ENCODE data around the gene BTBD18.

BTBD18 gene

DNA sequence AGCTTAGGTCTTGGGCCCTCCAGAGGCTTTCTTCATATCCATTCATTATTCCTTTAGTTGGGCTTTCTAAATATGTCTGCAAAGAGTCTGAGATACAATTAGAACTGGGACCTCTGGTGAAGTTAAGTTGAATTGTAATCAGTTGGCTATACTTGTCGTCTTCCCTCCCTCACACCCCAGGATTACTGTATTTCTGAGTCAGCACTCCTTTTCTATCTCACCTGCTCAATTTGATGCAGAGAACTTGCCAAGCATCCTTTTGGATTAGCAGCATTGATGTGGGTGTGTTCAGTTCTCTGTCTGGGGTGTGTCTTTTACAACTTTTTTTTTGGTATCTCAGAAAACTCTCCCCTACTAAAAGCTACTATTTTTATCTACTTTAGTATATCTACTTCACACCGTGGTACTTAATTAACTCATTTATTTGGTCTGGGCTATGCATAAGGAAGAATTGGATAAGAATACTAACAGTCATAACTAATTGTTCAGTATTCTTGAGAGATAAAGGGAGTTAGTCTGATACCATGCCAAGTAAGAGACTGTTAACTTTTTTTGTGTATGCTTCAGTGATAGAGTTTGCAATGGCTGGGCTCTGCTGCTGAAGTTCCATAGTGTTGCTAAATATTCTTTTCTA, 25.1 kb upstream of the BTBD18 start:
- no peak for DNase-seq (ENCODE audit: low read depth in 2 of 2, low spot score in 1 of 2)

DNA sequence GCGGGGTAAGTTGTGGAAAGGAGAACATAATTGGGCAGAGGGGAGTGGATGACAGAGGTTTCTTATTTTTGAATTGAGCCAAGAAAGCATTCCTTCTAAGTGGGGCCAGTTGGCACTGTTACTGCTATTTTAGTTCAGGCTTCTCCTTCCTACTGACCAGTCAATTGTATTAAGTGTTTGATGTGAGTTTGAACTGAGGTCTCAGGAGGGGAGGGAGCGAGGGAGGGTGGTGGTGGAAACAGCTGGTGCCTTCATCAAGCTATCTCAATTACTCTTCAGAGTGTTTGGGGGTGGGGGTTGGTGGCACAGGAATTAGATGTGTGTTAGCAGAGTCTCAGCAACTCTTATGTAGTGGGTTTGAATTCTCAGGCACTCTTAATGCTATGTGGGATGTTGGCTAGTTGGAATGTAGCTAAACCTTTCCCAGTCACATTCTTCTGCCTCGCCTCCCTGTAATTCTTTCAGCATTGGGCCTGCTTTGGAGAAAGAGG, 24.5 kb upstream of the BTBD18 start:
- DNase-seq (ENCODE audit: low read depth in 2 of 2, low spot score in 1 of 2), result no peak

DNA sequence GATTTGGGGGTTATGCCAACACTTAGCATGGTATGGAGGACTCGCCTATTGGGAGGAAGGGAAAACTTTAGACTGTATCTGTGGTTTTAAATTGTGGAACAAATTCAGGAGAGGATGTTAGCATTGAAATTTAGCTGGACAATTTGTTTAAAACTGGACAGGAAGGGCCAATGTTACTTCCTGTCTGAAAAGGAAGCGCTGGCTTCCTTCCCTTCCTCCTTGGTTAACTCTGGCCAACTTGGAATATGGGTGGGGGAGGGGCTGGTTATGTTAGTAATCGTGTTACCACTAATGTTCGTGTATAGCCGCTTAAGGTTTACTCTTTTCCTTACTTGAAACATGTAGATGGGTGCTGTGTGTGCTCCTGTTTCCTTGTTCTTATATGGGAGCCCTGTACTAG, 23.9 kb upstream of the BTBD18 start:
- no peak for DNase-seq (ENCODE audit: low read depth in 2 of 2, low spot score in 1 of 2)

DNA sequence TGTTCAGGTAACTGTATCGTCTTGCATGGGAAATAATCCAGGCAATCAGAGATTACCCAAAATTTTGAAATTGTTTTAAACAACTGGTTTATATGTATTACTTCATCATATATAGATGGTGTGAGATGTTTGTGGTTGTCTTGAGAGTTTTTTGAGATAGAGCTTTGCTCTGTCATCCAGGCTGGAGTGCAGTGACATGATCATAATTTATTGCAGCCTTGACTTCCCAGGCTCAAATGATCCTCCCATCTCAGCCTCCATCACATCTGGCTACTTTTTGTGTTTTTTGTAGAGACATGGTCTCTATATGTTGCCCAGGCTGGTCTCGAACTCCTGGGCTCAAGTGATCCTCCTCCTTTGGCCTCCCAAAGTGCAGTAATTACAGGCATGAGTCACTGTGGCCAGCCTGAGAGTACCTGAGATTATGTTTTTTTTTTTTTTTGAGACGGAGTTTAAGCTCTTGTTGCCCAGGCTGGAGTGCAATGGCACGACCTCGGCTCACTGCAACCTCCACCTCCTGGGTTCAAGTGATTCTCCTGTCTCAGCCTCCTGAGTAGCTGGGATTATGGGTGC, 21.5 kb upstream of the BTBD18 start:
- DNase-seq (ENCODE audit: low read depth in 2 of 2, low spot score in 1 of 2), result no peak

DNA sequence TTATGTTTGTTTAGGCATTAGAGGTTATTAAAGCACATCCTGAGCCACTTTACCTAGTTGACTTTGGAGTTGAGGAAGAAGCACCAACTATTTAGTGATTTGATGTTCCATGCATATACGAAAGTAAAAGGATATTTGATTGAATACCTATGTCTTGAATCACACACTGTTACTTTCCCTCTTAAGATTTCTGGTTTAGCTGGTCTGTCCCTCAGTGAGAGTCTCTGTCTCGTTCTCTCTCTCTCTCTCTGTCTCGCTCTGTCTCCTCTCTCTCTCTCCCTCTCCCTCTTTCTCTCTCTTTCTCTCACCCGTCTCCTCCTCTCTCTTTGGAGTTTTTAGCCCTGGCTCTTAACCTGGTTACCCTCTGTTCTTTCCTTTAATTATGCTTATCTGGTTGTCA, 20.9 kb upstream of the BTBD18 start:
- DNase-seq (ENCODE audit: low read depth in 2 of 2, low spot score in 1 of 2), result no peak

DNA sequence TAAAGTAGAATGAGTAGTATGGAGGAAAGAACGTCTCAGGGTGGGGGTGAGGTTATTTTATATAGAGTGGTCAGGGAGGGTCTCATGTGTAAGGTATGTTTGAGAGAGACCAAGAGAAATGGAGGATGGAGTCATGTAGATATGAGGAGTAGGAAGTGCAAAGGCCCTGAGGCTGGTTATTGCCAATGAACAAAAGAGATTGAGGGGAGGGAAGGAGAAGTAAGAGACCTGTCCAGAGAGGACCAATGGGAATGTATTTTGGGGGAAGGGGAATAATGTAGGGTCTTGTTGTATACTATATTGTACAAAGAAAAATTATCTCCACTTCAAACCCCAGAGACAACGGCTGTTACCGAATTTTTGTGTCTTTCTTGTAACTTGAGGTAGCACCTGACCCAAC, 19.7 kb upstream of the BTBD18 start:
- no peak for DNase-seq (ENCODE audit: low read depth in 2 of 2, low spot score in 1 of 2)

DNA sequence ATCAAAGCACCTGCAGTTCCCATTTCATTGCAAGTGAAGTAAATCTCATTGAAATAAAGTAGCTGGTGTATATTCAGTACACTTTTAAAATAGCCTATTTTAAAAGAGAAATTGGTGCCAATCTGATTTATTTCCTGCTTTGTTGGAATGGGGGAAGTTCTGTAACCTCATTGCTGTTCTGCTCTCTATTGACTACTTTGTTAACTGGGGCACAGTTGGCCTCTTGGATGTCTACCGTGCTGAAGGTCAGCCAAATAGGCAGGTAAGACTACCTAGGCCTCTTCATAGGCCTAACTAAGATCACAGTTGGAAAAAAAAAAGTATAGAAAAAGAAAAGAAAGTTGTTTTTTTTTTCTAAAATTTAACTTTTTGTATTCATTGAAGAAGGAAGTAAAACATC, 19.2 kb upstream of the BTBD18 start:
- DNase-seq (ENCODE audit: low read depth in 2 of 2, low spot score in 1 of 2), result no peak

DNA sequence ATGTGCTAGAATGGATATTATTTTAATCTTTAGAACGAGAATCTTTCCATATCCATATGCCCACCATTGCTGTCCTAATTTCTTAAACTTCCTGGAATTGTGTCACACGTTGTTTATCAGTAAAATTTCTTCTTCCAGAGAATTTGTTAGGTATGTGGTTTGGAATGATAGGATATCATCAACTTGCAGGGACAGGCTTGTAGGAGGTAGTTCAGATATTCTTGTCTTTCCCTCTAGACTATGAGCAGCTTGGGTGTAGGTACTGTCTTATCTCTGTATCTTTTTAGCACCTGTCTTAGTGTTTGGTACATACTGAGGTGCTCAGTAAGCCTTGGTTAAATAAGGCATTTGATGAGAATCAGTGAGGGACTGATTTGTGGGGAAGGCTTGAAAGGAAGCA, 13.4 kb upstream of the BTBD18 start:
- no peak for DNase-seq (ENCODE audit: low read depth in 2 of 2, low spot score in 1 of 2)

DNA sequence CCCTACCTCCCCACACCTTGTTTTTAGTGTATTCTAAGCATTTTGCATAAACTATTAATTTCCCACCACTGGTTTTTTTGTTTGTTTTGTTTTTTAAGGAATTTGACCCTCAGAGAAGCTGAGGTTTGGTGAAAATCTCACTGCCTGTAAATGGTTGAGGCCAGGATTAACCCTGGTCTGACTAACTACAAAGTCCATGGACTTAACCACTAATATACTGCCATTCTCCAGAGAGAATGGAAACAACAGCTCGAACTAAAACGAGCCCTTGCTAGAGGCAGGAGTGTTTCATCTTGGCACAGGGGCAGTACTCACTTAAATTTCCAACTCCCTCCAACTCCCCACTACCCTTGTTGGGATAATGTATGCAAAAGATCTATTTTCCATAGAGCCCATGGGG, 12.9 kb upstream of the BTBD18 start:
- DNase-seq (ENCODE audit: low read depth in 2 of 2, low spot score in 1 of 2), result no peak

DNA sequence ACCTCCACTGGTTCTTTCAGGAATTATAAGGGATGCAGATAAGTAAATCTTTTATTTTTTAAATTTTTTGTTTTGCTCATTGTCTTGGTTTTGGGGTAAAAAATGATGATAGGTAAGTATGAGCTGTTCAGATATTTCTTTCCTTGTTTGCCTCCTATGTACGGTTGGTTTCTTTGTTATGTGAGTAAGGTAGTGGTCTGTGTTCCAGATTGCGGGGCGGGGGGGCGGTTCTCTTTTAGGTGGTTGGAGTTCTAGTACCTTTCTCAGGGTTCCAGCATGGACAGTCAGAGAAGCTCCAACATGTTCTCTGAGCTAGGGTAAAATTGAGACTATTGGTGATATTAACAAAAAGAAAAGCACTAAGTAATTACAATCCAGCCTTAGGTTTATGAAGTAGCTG, 12.4 kb upstream of the BTBD18 start:
- DNase-seq (ENCODE audit: low read depth in 2 of 2, low spot score in 1 of 2), result no peak

DNA sequence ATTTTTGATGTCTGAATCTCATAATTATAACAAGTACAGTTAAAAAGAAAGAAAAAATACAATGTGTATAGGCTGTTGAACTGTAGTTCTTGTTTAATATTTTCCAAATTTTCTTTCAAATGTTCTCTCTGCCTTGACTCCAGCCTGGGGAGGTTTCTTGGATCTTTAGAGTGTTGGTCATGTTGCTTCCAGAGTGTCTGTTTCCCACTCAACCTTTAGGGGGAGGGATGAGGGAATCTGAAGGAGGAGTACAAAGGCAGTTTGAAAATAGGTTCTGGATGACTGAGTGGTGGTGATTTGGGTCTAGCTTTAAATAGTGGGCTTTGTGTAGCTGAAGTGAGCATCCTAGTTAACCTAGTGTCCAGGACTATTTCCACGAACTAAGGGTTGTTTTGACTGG, 11.9 kb upstream of the BTBD18 start:
- no peak for DNase-seq (ENCODE audit: low read depth in 2 of 2, low spot score in 1 of 2)

DNA sequence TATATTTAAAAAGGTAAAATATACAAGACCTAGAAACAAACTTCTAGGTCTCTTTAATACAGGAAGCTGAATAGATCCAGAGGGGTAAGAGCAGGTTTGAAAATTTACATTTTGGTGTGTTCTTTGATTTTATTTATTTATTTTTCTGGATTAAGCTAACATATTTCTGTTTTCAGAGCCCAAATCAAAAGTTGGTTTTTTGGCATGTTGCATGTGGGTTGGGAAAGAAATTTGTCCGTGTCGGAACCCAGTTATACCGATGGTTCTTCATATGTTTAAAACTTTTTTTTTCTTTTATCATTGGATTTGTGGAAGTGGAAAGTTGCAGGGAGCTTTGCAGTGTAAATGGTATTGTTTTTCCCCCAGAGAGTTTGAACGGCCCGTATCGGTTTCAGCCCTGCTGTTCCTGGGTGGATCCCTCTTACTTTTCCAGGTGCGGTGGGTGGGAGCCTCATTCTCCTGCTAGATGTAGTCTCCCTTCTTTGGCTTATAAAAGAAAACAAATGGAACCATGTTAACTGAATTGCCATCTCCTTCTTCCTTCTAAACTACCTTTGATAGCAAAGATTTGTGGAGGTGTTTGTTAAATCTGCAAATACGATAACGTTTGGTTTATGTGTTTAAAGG, 10.7 kb upstream of the BTBD18 start:
- DNase-seq (ENCODE audit: low read depth in 2 of 2, low spot score in 1 of 2), result no peak

DNA sequence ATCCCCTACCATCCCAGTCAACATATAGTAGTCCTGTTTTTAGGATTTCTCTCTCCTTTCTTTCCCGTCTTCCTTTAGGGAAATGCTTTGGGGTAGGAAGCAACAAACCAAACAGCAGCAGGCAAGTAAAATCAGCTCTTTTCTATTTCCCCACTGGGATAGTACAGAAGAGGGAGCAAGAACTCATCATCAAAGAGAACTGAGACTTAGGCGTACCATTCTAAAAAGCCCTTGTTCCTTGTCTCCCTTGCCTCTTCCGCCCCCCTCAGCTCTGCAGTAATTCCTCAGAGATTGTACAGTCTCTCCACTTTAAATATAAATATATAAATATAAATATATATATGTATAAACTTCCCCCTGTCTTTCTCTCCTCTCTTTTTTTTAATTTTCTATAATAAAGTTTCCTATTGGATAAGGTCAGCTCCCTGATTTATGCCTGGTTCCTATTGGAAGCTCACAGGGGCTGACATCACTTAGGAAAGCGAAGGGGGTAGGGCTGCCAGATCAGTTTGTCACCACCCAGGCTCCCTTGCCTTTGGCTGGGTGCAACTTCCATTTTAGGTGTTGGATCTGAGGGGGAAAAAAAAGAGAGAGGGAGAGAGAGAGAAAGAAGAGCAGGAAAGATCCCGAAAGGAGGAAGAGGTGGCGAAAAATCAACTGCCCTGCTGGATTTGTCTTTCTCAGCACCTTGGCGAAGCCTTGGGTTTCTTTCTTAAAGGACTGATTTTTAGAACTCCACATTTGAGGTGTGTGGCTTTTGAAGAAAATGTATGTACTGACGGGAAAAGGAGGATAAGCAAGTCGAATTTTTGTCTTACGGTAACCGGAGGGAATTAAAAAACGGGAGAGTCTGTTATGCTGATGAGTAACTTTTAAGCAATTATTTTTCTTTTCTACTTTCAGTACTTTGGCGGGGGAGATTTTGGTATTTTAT, 9.9 kb upstream of the BTBD18 start, which contains the start of gene CTNND1:
Gene CTNND1 (plus strand): TSS at position 502 of the 934 bp plus-strand sequence. CDS start 29,677 bp downstream, outside the sequence.
- no peak for DNase-seq (ENCODE audit: low read depth in 2 of 2, low spot score in 1 of 2)

DNA sequence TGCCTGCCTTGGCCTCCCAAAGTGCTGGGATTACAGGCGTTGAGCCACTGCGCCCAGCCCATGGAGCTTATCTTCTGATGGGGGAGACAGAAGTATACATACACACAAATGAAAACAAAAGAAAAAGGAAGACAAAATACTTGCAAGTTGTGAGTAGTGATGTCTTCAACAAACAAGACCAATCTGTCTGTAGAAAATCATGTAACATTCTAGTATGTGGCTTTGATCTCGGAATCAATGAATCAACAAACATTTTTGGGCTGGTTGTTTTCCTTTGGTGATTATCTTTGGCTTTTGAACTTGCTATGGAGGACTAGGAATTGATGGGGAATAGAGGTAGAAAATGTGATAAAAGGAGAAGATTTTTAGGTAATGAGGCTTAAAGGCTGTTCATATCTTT, 6.6 kb upstream of the BTBD18 start:
- no peak for DNase-seq (ENCODE audit: low read depth in 2 of 2, low spot score in 1 of 2)

DNA sequence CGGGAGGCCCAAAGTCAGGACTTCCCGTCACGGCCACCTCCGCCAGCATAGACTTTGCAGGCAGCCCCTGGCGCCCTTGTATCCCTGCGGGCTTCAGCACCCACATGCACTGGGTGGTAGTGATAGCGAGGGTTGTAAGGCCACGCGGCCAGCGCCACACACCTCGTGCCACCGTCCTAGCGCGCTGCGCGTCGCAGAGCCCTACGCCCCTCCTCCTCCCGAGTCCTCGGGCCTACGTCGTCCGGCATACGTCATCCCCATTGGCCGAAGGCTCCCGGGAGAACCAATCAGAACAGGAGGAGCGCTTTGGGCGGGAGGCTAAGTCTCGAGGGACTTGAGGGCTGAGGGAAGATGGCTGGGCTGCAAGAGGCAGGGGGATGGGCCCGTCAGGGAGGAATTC, 1.3 kb upstream of the BTBD18 start:
- no peak for DNase-seq (ENCODE audit: low read depth in 2 of 2, low spot score in 1 of 2)

DNA sequence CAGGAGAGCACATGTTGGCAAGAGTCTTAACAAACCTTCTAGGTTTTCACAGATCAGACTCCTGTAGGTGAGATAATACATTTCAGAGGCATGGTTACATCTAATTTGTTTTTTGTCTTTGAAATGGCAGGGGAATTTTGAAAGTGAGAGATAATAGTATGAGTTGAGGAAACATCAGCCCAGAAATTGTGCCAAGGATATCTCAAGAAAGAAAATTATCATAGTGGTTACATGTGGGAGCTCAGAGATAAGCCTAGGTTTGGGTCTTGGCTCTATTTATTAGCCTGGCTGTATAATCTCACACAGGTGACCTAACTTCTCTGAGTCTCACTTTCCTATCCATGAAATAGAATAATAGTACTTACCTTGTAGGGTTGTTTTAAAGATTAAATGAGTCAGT, 443 bp downstream of the BTBD18 start:
- no peak for DNase-seq (ENCODE audit: low read depth in 2 of 2, low spot score in 1 of 2)

DNA sequence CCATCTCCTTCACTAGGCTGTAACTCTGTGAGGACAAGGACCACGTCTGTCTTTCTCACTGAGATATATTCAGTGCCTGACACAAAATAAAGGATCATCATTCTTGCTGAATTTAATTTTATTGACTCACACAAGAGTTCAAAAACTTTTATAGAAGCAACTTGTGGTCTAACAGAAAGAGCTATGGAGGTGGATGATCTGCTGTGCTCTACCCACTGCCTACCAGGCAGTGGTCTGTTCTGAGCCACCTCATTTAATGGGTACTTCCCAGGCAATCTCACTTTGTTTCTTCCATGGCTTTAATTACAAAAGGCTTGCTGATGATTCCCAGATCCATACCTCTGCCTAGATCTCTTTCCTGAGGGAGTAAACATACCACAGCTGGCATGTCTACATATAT, 4.7 kb downstream of the BTBD18 start:
- no peak for DNase-seq (ENCODE audit: low read depth in 2 of 2, low spot score in 1 of 2)

DNA sequence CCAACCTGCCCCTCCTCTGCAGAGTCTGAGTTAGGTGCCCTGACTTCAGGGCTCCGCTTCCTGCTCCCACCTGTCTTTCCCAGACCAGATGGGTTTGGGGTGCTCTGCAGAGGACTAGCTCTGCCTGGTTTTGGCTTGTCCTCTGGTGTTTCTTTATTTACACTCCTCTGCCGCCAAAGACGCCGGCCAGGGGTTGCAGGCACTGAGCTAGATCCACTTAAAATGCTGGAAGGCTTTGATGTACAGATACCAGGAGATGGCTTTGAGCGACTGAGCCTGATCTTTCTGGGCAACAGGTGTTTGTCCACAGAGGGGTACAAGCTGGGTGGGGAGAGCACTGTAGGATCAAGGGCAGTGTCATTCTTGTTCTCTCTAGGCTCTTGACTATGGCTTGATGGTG, 6.4 kb downstream of the BTBD18 start:
- DNase-seq (ENCODE audit: low read depth in 2 of 2, low spot score in 1 of 2), result no peak

DNA sequence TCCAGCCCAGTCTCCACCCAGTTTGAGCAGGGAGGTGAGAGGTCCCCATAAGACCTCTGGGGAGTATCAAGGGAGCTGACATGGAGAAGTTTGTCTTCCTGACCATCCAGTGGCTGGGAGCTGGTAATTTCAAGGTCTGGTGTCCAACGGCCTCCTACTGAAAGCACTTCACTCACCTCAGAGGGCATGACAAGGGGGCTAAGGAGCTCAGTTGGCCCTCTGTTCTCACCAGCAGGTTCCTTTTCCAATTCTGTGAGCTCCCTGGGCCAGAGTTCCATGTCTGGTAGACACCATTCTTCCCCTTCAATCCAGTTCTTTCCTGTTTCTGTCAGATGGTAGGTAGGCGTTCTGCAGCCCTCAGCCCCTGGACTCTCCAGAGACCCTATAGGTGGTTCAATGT, 7.3 kb downstream of the BTBD18 start:
- DNase-seq (ENCODE audit: low read depth in 2 of 2, low spot score in 1 of 2), result no peak

DNA sequence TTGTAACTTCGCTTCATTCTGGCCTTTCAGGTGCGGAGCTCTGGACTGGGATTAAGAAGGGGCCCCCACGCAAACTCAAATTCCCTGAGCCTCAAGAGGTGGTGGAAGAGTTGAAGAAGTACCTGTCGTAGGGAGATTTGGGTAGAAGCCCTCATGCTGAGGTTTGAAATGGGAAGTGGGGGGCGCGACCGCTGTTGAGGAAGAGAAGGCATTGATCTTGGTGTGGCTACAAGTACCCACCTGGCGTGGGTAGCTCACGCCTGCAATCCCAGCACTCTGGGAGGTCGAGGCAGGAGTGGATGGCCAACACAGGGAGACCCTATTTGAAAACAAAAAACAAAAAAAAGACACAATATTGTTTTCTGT, 9.5 kb downstream of the BTBD18 start:
- DNase-seq (ENCODE audit: low read depth in 2 of 2, low spot score in 1 of 2), result no peak
